ENCODE results near the gene DUSP6. TPM values are rescaled to one million over a fixed set of nuclear protein-coding genes. Genes with fewer than 3 reads are reported as not detected.

Gene DUSP6
- total and polyA plus RNA-seq, 2 of the 8 experiments (the other 6 are each of a cell fraction or from before 2014, with no cell fraction given): 99.3 to 179 TPM

DNA sequence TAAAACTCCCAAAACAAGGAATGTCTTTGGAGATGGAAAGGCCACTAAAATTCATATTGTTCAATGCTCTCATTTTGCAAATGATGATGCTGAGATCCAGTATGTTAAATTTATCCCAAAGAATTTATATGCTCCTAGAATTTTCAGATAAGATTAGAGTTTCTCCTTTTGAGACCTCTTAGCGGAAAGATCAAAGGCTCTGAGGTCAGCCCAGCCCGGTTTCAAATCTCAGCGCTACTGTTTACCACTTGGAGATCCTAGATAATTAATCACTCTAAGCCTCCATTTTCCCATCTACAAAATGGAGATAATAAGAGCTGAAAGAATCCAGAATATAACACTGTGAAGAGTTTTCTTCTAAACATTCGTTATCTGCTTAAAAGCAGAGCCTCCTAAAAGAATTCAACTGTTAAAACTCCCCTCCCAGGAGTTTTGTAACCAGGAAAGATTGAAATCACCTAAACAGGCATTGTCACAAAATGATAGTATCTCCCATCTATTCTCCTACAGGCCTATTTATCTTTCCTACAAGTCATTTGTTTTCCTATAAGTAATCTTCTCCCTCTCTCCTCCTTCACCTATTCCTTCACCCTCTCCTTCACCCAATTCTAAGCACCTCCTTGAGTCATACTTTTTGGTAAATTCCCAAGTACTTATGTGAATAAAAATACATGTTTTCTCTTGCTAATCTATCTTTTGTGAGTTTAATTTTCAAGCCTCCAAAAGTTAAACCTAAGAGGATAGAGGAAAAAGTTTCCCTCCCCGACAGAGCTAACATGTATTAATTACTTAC lies 16.7 kb downstream of the DUSP6 start:
- H2BK15ac ChIP-seq (ENCODE audit: low read length): no peak overlapping the region
- no peak overlapping the region for H3K18ac ChIP-seq (ENCODE audit: extremely low read depth, low read length)
- no peak overlapping the region for H2BK12ac ChIP-seq (ENCODE audit: low read depth, low read length)
- peaks cover 0 to 8% (median 3%) of the 10 kb centered on the region in 4 experiments; a peak in 3 of 7 replicates for H3K4me1 ChIP-seq (replicated peaks in 1 of 4; ENCODE audit: control insufficient read depth in 3 of 4, insufficient read depth in 4 of 4, low read length in 3 of 4)
- no peak for TF ChIP-seq HDAC2 (IDR thresholded peaks at IDR 0.05; ENCODE audit: borderline replicate concordance in 1 of 2, low read depth in 2 of 2, low read length in 2 of 2)
- POLR2A ChIA-PET (ENCODE audit: partially characterized antibody): interaction anchor here (0.7 kb wide), 1 partner anchor 17 kb away, joined by 4 read pairs; the partner anchor contains the start of gene DUSP6
- H3K9ac ChIP-seq (replicated peaks in 1 of 4; ENCODE audit: extremely low read depth in 1 of 4, low read depth in 3 of 4, low read length in 3 of 4): no peak overlapping the region
- no peak overlapping the region for H4K91ac ChIP-seq (replicated peaks; ENCODE audit: insufficient read length, low read length)
- no peaks in the 10 kb centered on the region for H3K36me3 ChIP-seq (ENCODE audit: control insufficient read depth in 2 of 4, insufficient read depth in 4 of 4, low read length in 3 of 4)
- no peaks in the 10 kb centered on the region for H3K79me1 ChIP-seq (ENCODE audit: low read depth, low read length)
- no peak overlapping the region for H3K4ac ChIP-seq (replicated peaks; ENCODE audit: insufficient read length, low read depth, low read length)
- CTCF ChIA-PET (ENCODE audit: partially characterized antibody): interaction anchor here (1.3 kb wide), 1 partner anchor 127 kb away, joined by 3 read pairs; no protein-coding TSS in a partner anchor
- H4K20me1 ChIP-seq (replicated peaks in 1 of 2; ENCODE audit: control insufficient read depth in 1 of 2, insufficient read depth in 2 of 2, low read length in 2 of 2): no peaks in the 10 kb centered on the region
- no peak overlapping the region for H2AFZ ChIP-seq (ENCODE audit: low read length)
- H4K5ac ChIP-seq (ENCODE audit: insufficient read length, low read depth, low read length): no peak overlapping the region
- H3K9me3 ChIP-seq (ENCODE audit: insufficient read depth in 2 of 2, low read depth in 1 of 2, low read length in 1 of 2): no peaks in the 10 kb centered on the region
- H3K14ac ChIP-seq (ENCODE audit: insufficient read length): no peak overlapping the region
- no peak overlapping the region for H3K23ac ChIP-seq (ENCODE audit: insufficient read length)
- H2BK20ac ChIP-seq (ENCODE audit: low read length): no peak overlapping the region
- H3K23me2 ChIP-seq (ENCODE audit: low read depth, low read length): no peaks in the 10 kb centered on the region; the same call in 1 of the 2 replicates
- FAIRE-seq (no peak), DNase-seq (ENCODE audit: low read depth in 1 of 2, low spot score in 2 of 2) (no peak)
- no peak overlapping the region for H4K8ac ChIP-seq (ENCODE audit: extremely low read depth, insufficient read depth, low read length)
- no peaks in the 10 kb centered on the region for H3K79me2 ChIP-seq (ENCODE audit: control insufficient read depth in 1 of 2, insufficient read depth in 2 of 2, low read length in 2 of 2)
- no peak overlapping the region for H3K56ac ChIP-seq (replicated peaks; ENCODE audit: insufficient read length, low read depth, low read length)
- H2AK5ac ChIP-seq (ENCODE audit: low read depth, low read length): no peak overlapping the region
- no peak overlapping the region for H3K4me3 ChIP-seq (ENCODE audit: extremely low read depth in 1 of 4, insufficient read depth in 2 of 4, low read depth in 3 of 4, low read length in 4 of 4)
- no peaks in the 10 kb centered on the region for H3K27me3 ChIP-seq (replicated peaks in 1 of 4; ENCODE audit: control insufficient read depth in 3 of 4, extremely low read depth in 1 of 4, insufficient read depth in 3 of 4, low read length in 3 of 4)
- no peak overlapping the region for H2BK120ac ChIP-seq (replicated peaks; ENCODE audit: low read depth, low read length)
- H3K27ac ChIP-seq (ENCODE audit: low read depth, low read length): no peak overlapping the region
- no peak overlapping the region for H2BK5ac ChIP-seq (ENCODE audit: low read depth, low read length)
- H3K4me2 ChIP-seq (ENCODE audit: insufficient read depth in 1 of 2, low read depth in 2 of 2, low read length in 2 of 2): no peak overlapping the region
- WGBS, 2 experiments (ENCODE audit: extremely low coverage in 1 of 2, insufficient coverage in 1 of 2, insufficient read length in 1 of 2, insufficient replicate concordance in 2 of 2, low coverage in 1 of 2, low lambda C conversion rate in 2 of 2, missing lambda C conversion rate in 1 of 2): 81% methylated on average over 5 of the region's 5 CpGs; no CpG with 5 or more reads in 1 of the 2 experiments
